Endothelial cell of umbilical vein (primary cell): ENCODE data around the gene EDA.

Source experiments
- EZH2 ChIP-seq: IDR thresholded peaks from 2 replicates; pipeline ENCODE4 v1.6.1; 2012; ENCODE audit warnings: borderline replicate concordance, low read depth, mild to moderate bottlenecking, moderate library complexity, low read length, inconsistent platforms; ENCODE audit not compliant: severe bottlenecking
- FOS ChIP-seq: IDR thresholded peaks from 2 replicates; pipeline ENCODE4 v1.6.1; 2011; ENCODE audit warnings: mild to moderate bottlenecking, low read length, moderate library complexity, borderline replicate concordance; ENCODE audit not compliant: insufficient read depth
- GATA2 ChIP-seq: IDR thresholded peaks from 2 replicates; pipeline ENCODE4 v1.7.0; 2011; ENCODE audit warnings: low read depth, mild to moderate bottlenecking, moderate library complexity, mixed read lengths, low read length; ENCODE audit not compliant: insufficient read length, insufficient read depth
- JUN ChIP-seq: IDR thresholded peaks from 2 replicates; pipeline ENCODE4 v1.6.1; 2011; ENCODE audit warnings: borderline replicate concordance, low read depth; ENCODE audit not compliant: insufficient read length, insufficient read depth
- MYC ChIP-seq: IDR thresholded peaks from one replicate; pipeline ENCODE4 v1.6.1; 2011; ENCODE audit warnings: mild to moderate bottlenecking, low read depth, low read length
- POLR2A ChIP-seq: IDR thresholded peaks from 2 replicates; pipeline ENCODE4 v1.6.1; 2012; ENCODE audit warnings: low read depth, mild to moderate bottlenecking, control low read depth, low read length
- POLR2AphosphoS5 ChIP-seq: IDR thresholded peaks from 2 replicates; pipeline ENCODE4 v1.6.1; 2012; ENCODE audit warnings: low read depth, mild to moderate bottlenecking, control low read depth, low read length, moderate library complexity; ENCODE audit not compliant: insufficient read depth
- TF ChIP-seq, protein P1 (sequence below), 2 donors: IDR thresholded peaks; 1 replicate in 1 of 2; 2 replicates in 1 of 2; pipeline ENCODE4 v1.5.1; 2011; ENCODE audit warnings: low read length in 2 of 2, mild to moderate bottlenecking in 2 of 2, moderate library complexity in 2 of 2, control low read depth in 1 of 2, inconsistent platforms in 1 of 2, low read depth in 1 of 2; ENCODE audit not compliant: insufficient read depth in 1 of 2; ENCODE audit errors: extremely low read depth in 1 of 2
- TF ChIP-seq, protein P2 (sequence below): IDR thresholded peaks from 2 replicates; pipeline ENCODE4 v1.6.1; 2011; ENCODE audit not compliant: insufficient read depth, insufficient read length

DNA sequence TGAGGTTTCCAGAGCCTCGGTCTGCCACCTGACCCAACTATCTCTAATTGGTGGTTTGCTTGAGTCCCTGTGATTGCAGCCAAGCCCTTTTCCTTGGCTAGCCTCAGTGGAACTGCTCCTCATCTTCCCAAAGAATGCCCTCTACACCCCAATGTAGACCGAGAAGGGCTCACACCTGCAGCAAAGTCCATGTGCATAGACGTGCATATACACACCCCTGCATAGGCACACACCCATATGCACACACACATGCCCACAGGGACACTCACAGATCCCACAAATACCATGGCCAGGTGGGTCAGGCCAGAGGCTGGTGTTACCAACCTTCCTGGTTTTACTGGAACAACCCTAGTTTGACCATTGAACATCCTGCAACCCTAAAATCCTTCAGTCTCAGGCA lies 433.5 kb downstream of the EDA start:
- TF ChIP-seq POLR2A, result no peak
- TF ChIP-seq JUN, result no peak
- TF ChIP-seq POLR2AphosphoS5, result no peak
- TF ChIP-seq, protein P1, sequence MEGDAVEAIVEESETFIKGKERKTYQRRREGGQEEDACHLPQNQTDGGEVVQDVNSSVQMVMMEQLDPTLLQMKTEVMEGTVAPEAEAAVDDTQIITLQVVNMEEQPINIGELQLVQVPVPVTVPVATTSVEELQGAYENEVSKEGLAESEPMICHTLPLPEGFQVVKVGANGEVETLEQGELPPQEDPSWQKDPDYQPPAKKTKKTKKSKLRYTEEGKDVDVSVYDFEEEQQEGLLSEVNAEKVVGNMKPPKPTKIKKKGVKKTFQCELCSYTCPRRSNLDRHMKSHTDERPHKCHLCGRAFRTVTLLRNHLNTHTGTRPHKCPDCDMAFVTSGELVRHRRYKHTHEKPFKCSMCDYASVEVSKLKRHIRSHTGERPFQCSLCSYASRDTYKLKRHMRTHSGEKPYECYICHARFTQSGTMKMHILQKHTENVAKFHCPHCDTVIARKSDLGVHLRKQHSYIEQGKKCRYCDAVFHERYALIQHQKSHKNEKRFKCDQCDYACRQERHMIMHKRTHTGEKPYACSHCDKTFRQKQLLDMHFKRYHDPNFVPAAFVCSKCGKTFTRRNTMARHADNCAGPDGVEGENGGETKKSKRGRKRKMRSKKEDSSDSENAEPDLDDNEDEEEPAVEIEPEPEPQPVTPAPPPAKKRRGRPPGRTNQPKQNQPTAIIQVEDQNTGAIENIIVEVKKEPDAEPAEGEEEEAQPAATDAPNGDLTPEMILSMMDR (IDR thresholded peaks at IDR 0.05; ENCODE audit: extremely low read depth in 1 of 2, insufficient read depth in 1 of 2, low read depth in 1 of 2, low read length in 2 of 2), result no peak
- no peak for TF ChIP-seq EZH2
- TF ChIP-seq, protein P2, sequence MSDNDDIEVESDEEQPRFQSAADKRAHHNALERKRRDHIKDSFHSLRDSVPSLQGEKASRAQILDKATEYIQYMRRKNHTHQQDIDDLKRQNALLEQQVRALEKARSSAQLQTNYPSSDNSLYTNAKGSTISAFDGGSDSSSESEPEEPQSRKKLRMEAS, result no peak
- TF ChIP-seq FOS, result no peak
- TF ChIP-seq GATA2, result no peak
- no peak for TF ChIP-seq MYC
